IMR-90 (cell line): ENCODE measurements around the gene CD300LB. TPM values are rescaled to one million over a fixed set of nuclear protein-coding genes. Genes with fewer than 3 reads are reported as not detected.

Experiments
- ATAC-seq: fragments of 200-7000 bp; cut with Tn5 transposase; 2 replicates; pipeline ENCODE4 v1.9.1; 2020; ENCODE audit warnings: low read depth, mild to moderate bottlenecking, moderate library complexity
- BruUV-seq: library from RNA; stranded (reverse); fragments of 400-500 nt; replicated peaks from 2 replicates; lab custom pipeline; 2021; lab: Mats Ljungman, UMichigan
- CTCF ChIA-PET: fragments of 300-600 bp; formaldehyde crosslinking; extraction: SDS; loops from one replicate; lab custom pipeline; 2021; ENCODE audit warnings: antibody characterized with exemption; lab: Yijun Ruan, JAX
- POLR2A ChIA-PET: fragments of 300-600 bp; sonication (Branson Sonifier 250); formaldehyde crosslinking; loops from one replicate; lab custom pipeline; 2022; ENCODE audit warnings: antibody characterized with exemption; ENCODE audit not compliant: unreplicated experiment; lab: Charles Lee
- DNase-seq: peaks from one replicate; pipeline ENCODE4 v3.0.0; 2013
- H2AFZ ChIP-seq: replicated peaks from 2 replicates; pipeline ENCODE3; 2013; ENCODE audit warnings: low read length, mild to moderate bottlenecking; ENCODE audit not compliant: poor library complexity
- H2AK5ac ChIP-seq: 2 replicates; pipeline ENCODE4 v1.6.1; 2013; ENCODE audit warnings: low read depth, low read length, inconsistent platforms
- H2AK9ac ChIP-seq: replicated peaks from 2 replicates; pipeline ENCODE3; 2013; ENCODE audit warnings: mild to moderate bottlenecking, low read depth, low read length, moderate library complexity; ENCODE audit not compliant: poor library complexity
- H2BK120ac ChIP-seq: 2 replicates; pipeline ENCODE4 v1.6.1; 2013; ENCODE audit warnings: low read depth, low read length, inconsistent platforms
- H2BK15ac ChIP-seq: 3 replicates; pipeline ENCODE4 v1.6.1; 2013; ENCODE audit warnings: low read depth, low read length, inconsistent platforms
- H2BK20ac ChIP-seq: 2 replicates; pipeline ENCODE4 v1.6.1; 2013; ENCODE audit warnings: low read depth, mild to moderate bottlenecking, inconsistent platforms, low read length, moderate library complexity
- H2BK5ac ChIP-seq: 2 replicates; pipeline ENCODE4 v1.6.1; 2013; ENCODE audit warnings: mild to moderate bottlenecking, low read depth, low read length, inconsistent platforms; ENCODE audit not compliant: poor library complexity, severe bottlenecking
- H3K14ac ChIP-seq: replicated peaks from 2 replicates; pipeline ENCODE4 v1.6.1; 2013; ENCODE audit warnings: low read depth, low read length, inconsistent platforms
- H3K18ac ChIP-seq: 2 replicates; pipeline ENCODE4 v1.6.1; 2013; ENCODE audit warnings: low read depth, low read length, control low read depth
- H3K23ac ChIP-seq: 2 replicates; pipeline ENCODE4 v1.6.1; 2013; ENCODE audit warnings: low read depth, low read length, inconsistent platforms
- H3K27ac ChIP-seq: 2 replicates; pipeline ENCODE4 v1.5.1; 2013; ENCODE audit warnings: mild to moderate bottlenecking, control low read depth, low read length; ENCODE audit not compliant: insufficient read depth
- H3K27me3 ChIP-seq: 2 replicates; pipeline ENCODE4 v1.6.1; 2013; ENCODE audit warnings: low read length; ENCODE audit not compliant: control insufficient read depth, insufficient read depth
- H3K36me3 ChIP-seq: 2 replicates; pipeline ENCODE4 v1.6.1; 2013; ENCODE audit warnings: low read length, mixed read lengths; ENCODE audit not compliant: control insufficient read depth, insufficient read depth
- H3K4ac ChIP-seq: 2 replicates; pipeline ENCODE4 v1.6.1; 2013; ENCODE audit warnings: low read depth, low read length, inconsistent platforms
- H3K4me1 ChIP-seq: 2 replicates; pipeline ENCODE4 v1.6.1; 2013; ENCODE audit warnings: low read length, mixed read lengths; ENCODE audit not compliant: control insufficient read depth, insufficient read depth
- H3K4me2 ChIP-seq: 2 replicates; pipeline ENCODE4 v1.6.1; 2013; ENCODE audit warnings: low read depth, mild to moderate bottlenecking, control low read depth, low read length, moderate library complexity
- H3K4me3 ChIP-seq: 2 replicates; pipeline ENCODE4 v1.5.1; 2013; ENCODE audit warnings: low read depth, mild to moderate bottlenecking, control low read depth, low read length, moderate library complexity; ENCODE audit not compliant: insufficient read depth
- H3K56ac ChIP-seq: 2 replicates; pipeline ENCODE4 v1.6.1; 2013; ENCODE audit warnings: low read length, inconsistent platforms; ENCODE audit not compliant: insufficient read depth; ENCODE audit errors: extremely low read depth
- H3K79me1 ChIP-seq, 2 experiments: 2 replicates each; pipeline ENCODE4 v1.6.1; 2013; ENCODE audit warnings: low read length in 2 of 2, inconsistent platforms in 1 of 2, low read depth in 1 of 2
- H3K9ac ChIP-seq: 2 replicates; pipeline ENCODE4 v1.6.1; 2013; ENCODE audit warnings: low read depth, low read length, control low read depth
- H3K9me1 ChIP-seq: 2 replicates; pipeline ENCODE4 v1.6.1; 2013; ENCODE audit warnings: low read length, inconsistent platforms; ENCODE audit not compliant: insufficient read depth
- H3K9me3 ChIP-seq: 2 replicates; pipeline ENCODE4 v1.6.1; 2013; ENCODE audit warnings: low read length; ENCODE audit not compliant: control insufficient read depth, insufficient read depth
- H4K20me1 ChIP-seq: 2 replicates; pipeline ENCODE4 v1.6.1; 2013; ENCODE audit warnings: low read length, inconsistent platforms; ENCODE audit not compliant: insufficient read depth
- H4K5ac ChIP-seq: 2 replicates; pipeline ENCODE4 v1.6.1; 2013; ENCODE audit warnings: mild to moderate bottlenecking, low read depth, low read length, control low read depth
- H4K8ac ChIP-seq, 2 experiments: 2 replicates each; pipeline ENCODE4 v1.6.1; 2013; ENCODE audit warnings: low read depth in 2 of 2, low read length in 2 of 2, control low read depth in 1 of 2, inconsistent platforms in 1 of 2
- H4K91ac ChIP-seq: 2 replicates; pipeline ENCODE4 v1.6.1; 2013; ENCODE audit warnings: low read depth, low read length, inconsistent platforms; ENCODE audit not compliant: insufficient read depth
- BHLHE40 ChIP-seq: fragments of 150-350 bp; IDR thresholded peaks from 2 replicates; pipeline ENCODE4 v1.6.1; 2016; ENCODE audit warnings: mild to moderate bottlenecking, low read depth, low read length
- CEBPB ChIP-seq: IDR thresholded peaks from 2 replicates; pipeline ENCODE4 v1.6.1; 2012; ENCODE audit warnings: low read depth, low read length, improper control_type of control experiment
- CHD1 ChIP-seq: IDR thresholded peaks from 2 replicates; pipeline ENCODE4 v1.6.1; 2012; ENCODE audit warnings: low read depth, low read length, improper control_type of control experiment
- ELK1 ChIP-seq: fragments of 150-350 bp; IDR thresholded peaks from 2 replicates; pipeline ENCODE4 v1.6.1; 2016; ENCODE audit warnings: low read depth, mild to moderate bottlenecking, low read length, moderate library complexity, borderline replicate concordance
- FOS ChIP-seq: fragments of 150-350 bp; IDR thresholded peaks from 2 replicates; pipeline ENCODE4 v1.6.1; 2016; ENCODE audit warnings: low read depth, low read length
- MAFK ChIP-seq: IDR thresholded peaks from 2 replicates; pipeline ENCODE4 v1.6.1; 2012; ENCODE audit warnings: low read depth, low read length, improper control_type of control experiment
- MAZ ChIP-seq: IDR thresholded peaks from 2 replicates; pipeline ENCODE4 v1.6.1; 2012; ENCODE audit warnings: low read depth, mild to moderate bottlenecking, low read length, improper control_type of control experiment, moderate library complexity, borderline replicate concordance
- RAD21 ChIP-seq: IDR thresholded peaks from 2 replicates; pipeline ENCODE4 v1.6.1; 2012; ENCODE audit warnings: low read length, improper control_type of control experiment
- RCOR1 ChIP-seq: IDR thresholded peaks from 2 replicates; pipeline ENCODE4 v1.6.1; 2012; ENCODE audit warnings: mild to moderate bottlenecking, low read length, improper control_type of control experiment; ENCODE audit not compliant: insufficient replicate concordance
- RFX5 ChIP-seq: IDR thresholded peaks from 2 replicates; pipeline ENCODE4 v1.8.0; 2012; ENCODE audit warnings: low read depth, mild to moderate bottlenecking, low read length, moderate library complexity
- SMC3 ChIP-seq: fragments of 150-350 bp; IDR thresholded peaks from 2 replicates; pipeline ENCODE4 v1.6.1; 2016; ENCODE audit warnings: low read depth, mild to moderate bottlenecking, antibody characterized with exemption, low read length, moderate library complexity
- WGBS, 2 experiments: methylation state at CpG; one replicate each; pipeline versions ENCODE4 v1.1.5 to v1.1.7; 2013; ENCODE audit warnings: missing lambda C conversion rate in 2 of 2; ENCODE audit not compliant: insufficient read length in 1 of 2; ENCODE audit errors: extremely low coverage in 2 of 2; 5-methylcytosine and 5-hydroxymethylcytosine counted together
- dilution Hi-C: fragments of 300-500 bp; cut with HindIII; formaldehyde crosslinking; loops from one replicate; pipeline ENCODE4 v1.14.3; 2018; ENCODE audit warnings: low sequenced_read_pairs; ENCODE audit not compliant: unreplicated experiment
- in situ Hi-C: fragments of 300-500 bp; cut with MboI; formaldehyde crosslinking; loops from 3 replicates; pipeline ENCODE4 v1.14.3; 2019; ENCODE audit warnings: low sequenced_read_pairs, inconsistent platforms, mixed read lengths
- intact Hi-C: fragments of 100-400 bp; cut with micrococcal nuclease; formaldehyde crosslinking; loops from 2 replicates; pipeline ENCODE4 v1.10.0; 2022
- polyA plus RNA-seq, 3 experiments: library from polyadenylated mRNA; depleted of rRNA; stranded (reverse); fragments of >200 nt; gene quantifications; 2 replicates each; pipeline ENCODE4 v1.2.3, GENCODE V29; 2012; ENCODE audit warnings: low replicate concordance in 1 of 3
- total RNA-seq: library from RNA; depleted of rRNA; stranded (reverse); fragments of >200 nt; gene quantifications from 2 replicates; pipeline ENCODE4 v1.2.3, GENCODE V29; 2012

CD300LB gene
- total and polyA plus RNA-seq, 2 of the 4 experiments (the other 2 are of a cell fraction) = not detected

GRCh38 chr17:74484066-74484465, 47.2 kb downstream of the CD300LB start:
- Histone ChIP-seq H4K5ac (no peak overlapping the region), H3K9ac (no peak overlapping the region), H2BK120ac (no peak overlapping the region), H3K9me1 (no peaks in the 10 kb centered on the region), H3K4me2 (no peak overlapping the region), H3K23ac (no peak overlapping the region), H2AK9ac (no peak overlapping the region), H2BK20ac (no peak overlapping the region), H3K56ac (no peak overlapping the region), H3K27me3 (no peaks in the 10 kb centered on the region), H2BK15ac (no peak overlapping the region), H3K4me1 (no peaks in the 10 kb centered on the region), H2BK5ac (no peak overlapping the region), H4K8ac (no peak overlapping the region), H3K79me1 (no peaks in the 10 kb centered on the region), H3K36me3 (no peaks in the 10 kb centered on the region), H2AFZ (no peak overlapping the region), H3K4me3 (no peak overlapping the region), H3K14ac (no peak overlapping the region), H3K27ac (no peak overlapping the region), H3K4ac (no peak overlapping the region), H4K91ac (no peak overlapping the region), H3K9me3 (peaks cover 11% of the 10 kb centered on the region), H3K18ac (no peak overlapping the region), H2AK5ac (no peak overlapping the region), H4K20me1 (no peaks in the 10 kb centered on the region)
- no peak for ATAC-seq
- ChIA-PET CTCF (no interaction called here), POLR2A (no interaction called here)
- no TSS peak for BruUV-seq
- no peak for DNase-seq
- in situ Hi-C loops (no loop called here), dilution Hi-C loops (no loop called here), intact Hi-C loops (no loop called here)
- TF ChIP-seq RAD21 (no peak), SMC3 (no peak), CEBPB (no peak), FOS (no peak), CHD1 (no peak), MAFK (no peak), ELK1 (no peak), BHLHE40 (no peak), MAZ (no peak), RCOR1 (no peak), RFX5 (no peak)
- no CpG with 5 or more reads among the region's 9 CpGs for WGBS, 2 experiments
